ENCODE results near the gene NPY. TPM values are rescaled to one million over a fixed set of nuclear protein-coding genes. Genes with fewer than 3 reads are reported as not detected.

Gene NPY
- total and polyA plus RNA-seq, 2 of the 8 experiments (the other 6 are each of a cell fraction or from before 2014, with no cell fraction given) = 1.2 to 1.7 TPM

DNA sequence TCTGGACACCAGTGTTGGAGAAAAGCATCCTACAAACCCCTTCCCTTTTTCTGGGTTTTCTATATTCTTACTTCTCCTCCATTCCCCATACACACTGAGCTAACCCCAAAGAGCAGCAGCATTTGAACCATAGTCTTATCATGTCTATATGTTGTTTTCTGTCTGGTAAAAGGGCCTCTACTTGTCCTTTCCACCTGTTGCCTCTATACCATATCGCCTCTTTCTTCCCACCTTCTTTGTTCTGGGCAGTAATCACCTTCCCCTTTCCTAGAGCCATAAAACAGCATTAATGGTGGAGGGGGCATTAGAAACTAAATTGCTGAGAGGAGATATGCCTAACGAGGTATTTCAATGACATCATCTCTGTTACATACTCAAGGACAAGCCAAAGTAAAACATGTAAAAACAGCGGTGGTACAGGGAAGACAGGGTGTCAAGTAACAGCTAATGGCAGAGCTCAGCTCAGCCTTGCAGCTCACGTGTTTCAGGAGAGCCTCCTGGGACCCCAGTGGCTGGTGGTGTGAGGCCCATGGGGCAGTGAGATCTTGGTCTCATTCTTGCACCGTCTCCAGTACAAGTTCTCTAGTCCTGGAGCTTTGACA is 20.6 kb downstream of the NPY start:
- Histone ChIP-seq H3K14ac (ENCODE audit: insufficient read length) (no peak overlapping the region), H3K9ac (replicated peaks in 1 of 4; ENCODE audit: extremely low read depth in 1 of 4, low read depth in 3 of 4, low read length in 3 of 4) (no peak overlapping the region), H2BK12ac (ENCODE audit: low read depth, low read length) (no peak overlapping the region), H2BK20ac (ENCODE audit: low read length) (no peak overlapping the region), H3K4me2 (ENCODE audit: insufficient read depth in 1 of 2, low read depth in 2 of 2, low read length in 2 of 2) (no peak overlapping the region), H4K20me1 (replicated peaks in 1 of 2; ENCODE audit: control insufficient read depth in 1 of 2, insufficient read depth in 2 of 2, low read length in 2 of 2) (peaks cover 0 to 1% of the 10 kb centered on the region in 2 experiments), H3K9me3 (ENCODE audit: insufficient read depth in 2 of 2, low read depth in 1 of 2, low read length in 1 of 2) (peaks cover 0 to 4% of the 10 kb centered on the region in 2 experiments; a peak in 2 of 4 replicates), H2AK5ac (ENCODE audit: low read depth, low read length) (no peak overlapping the region), H2BK120ac (replicated peaks; ENCODE audit: low read depth, low read length) (no peak overlapping the region), H3K27me3 (replicated peaks in 1 of 4; ENCODE audit: control insufficient read depth in 3 of 4, extremely low read depth in 1 of 4, insufficient read depth in 3 of 4, low read length in 3 of 4) (no peaks in the 10 kb centered on the region), H3K18ac (ENCODE audit: extremely low read depth, low read length) (no peak overlapping the region), H3K79me1 (ENCODE audit: low read depth, low read length) (no peaks in the 10 kb centered on the region), H3K36me3 (ENCODE audit: control insufficient read depth in 2 of 4, insufficient read depth in 4 of 4, low read length in 3 of 4) (no peaks in the 10 kb centered on the region), H3K4ac (replicated peaks; ENCODE audit: insufficient read length, low read depth, low read length) (no peak overlapping the region), H3K4me1 (replicated peaks in 1 of 4; ENCODE audit: control insufficient read depth in 3 of 4, insufficient read depth in 4 of 4, low read length in 3 of 4) (no peaks in the 10 kb centered on the region), H3K79me2 (ENCODE audit: control insufficient read depth in 1 of 2, insufficient read depth in 2 of 2, low read length in 2 of 2) (no peaks in the 10 kb centered on the region), H3K23me2 (ENCODE audit: low read depth, low read length) (no peaks in the 10 kb centered on the region), H3K23ac (ENCODE audit: insufficient read length) (no peak overlapping the region), H3K4me3 (ENCODE audit: extremely low read depth in 1 of 4, insufficient read depth in 2 of 4, low read depth in 3 of 4, low read length in 4 of 4) (no peak overlapping the region), H4K8ac (ENCODE audit: extremely low read depth, insufficient read depth, low read length) (no peak overlapping the region), H3K27ac (ENCODE audit: low read depth, low read length) (no peak overlapping the region), H3K56ac (replicated peaks; ENCODE audit: insufficient read length, low read depth, low read length) (no peak overlapping the region), H4K5ac (ENCODE audit: insufficient read length, low read depth, low read length) (no peak overlapping the region), H2AFZ (ENCODE audit: low read length) (no peak overlapping the region), H4K91ac (replicated peaks; ENCODE audit: insufficient read length, low read length) (no peak overlapping the region), H2BK5ac (ENCODE audit: low read depth, low read length) (no peak overlapping the region), H2BK15ac (ENCODE audit: low read length) (no peak overlapping the region)
- no peak for DNase-seq (ENCODE audit: low read depth in 1 of 2, low spot score in 2 of 2)
- 81% methylated on average over 5 of the region's 5 CpGs; no CpG with 5 or more reads in 1 of the 2 experiments for WGBS, 2 experiments (ENCODE audit: extremely low coverage in 1 of 2, insufficient coverage in 1 of 2, insufficient read length in 1 of 2, insufficient replicate concordance in 2 of 2, low coverage in 1 of 2, low lambda C conversion rate in 2 of 2, missing lambda C conversion rate in 1 of 2)
- ChIA-PET POLR2A (ENCODE audit: partially characterized antibody) (no interaction called here), CTCF (ENCODE audit: partially characterized antibody) (interaction anchor here (0.6 to 1.2 kb wide), 4 partner anchors 14 to 102 kb away, joined by 3 to 4 read pairs (median 3); no protein-coding TSS in a partner anchor)
- no peak for FAIRE-seq
- TF ChIP-seq SP2 (IDR thresholded peaks at IDR 0.05; ENCODE audit: low read length) (no peak), JUND (IDR thresholded peaks at IDR 0.05; ENCODE audit: low read length) (no peak), PHF8 (conservative IDR thresholded peaks at IDR 0.05; ENCODE audit: low read depth, low read length) (no peak), YY1 (IDR thresholded peaks at IDR 0.05; ENCODE audit: low read depth, low read length) (no peak), BACH1 (IDR thresholded peaks at IDR 0.05; ENCODE audit: low read length) (no peak), SIN3A (conservative IDR thresholded peaks at IDR 0.05 in 1 of 2, IDR thresholded peaks at IDR 0.05 in 1 of 2; ENCODE audit: low read depth in 1 of 2, low read length in 2 of 2) (no peak), TEAD4 (IDR thresholded peaks at IDR 0.05; ENCODE audit: low read depth, low read length) (no peak)

Measured in H1 (cell line).